KMS-11 (cell line): ENCODE results near the gene FAF2.

Source experiments
- H2AFZ ChIP-seq: fragments of 200-600 bp; sonication (generic); 2 replicates; pipeline ENCODE4 v1.6.1; 2016; ENCODE audit warnings: antibody characterized with exemption, mixed run types, low read depth
- H3K27ac ChIP-seq: fragments of 200-600 bp; sonication (generic); 2 replicates; pipeline ENCODE4 v1.6.1; 2016; ENCODE audit warnings: mild to moderate bottlenecking, mixed run types
- H3K27me3 ChIP-seq: fragments of 200-600 bp; sonication (generic); 2 replicates; pipeline ENCODE4 v1.6.1; 2017; ENCODE audit warnings: mild to moderate bottlenecking, low read depth, mixed run types, moderate library complexity; ENCODE audit not compliant: insufficient read depth
- H3K36me3 ChIP-seq: fragments of 200-600 bp; sonication (generic); 2 replicates; pipeline ENCODE4 v1.6.1; 2017; ENCODE audit warnings: mild to moderate bottlenecking, mixed run types; ENCODE audit not compliant: insufficient read depth
- H3K4me1 ChIP-seq: fragments of 200-600 bp; sonication (generic); 2 replicates; pipeline ENCODE4 v1.6.1; 2016; ENCODE audit warnings: mild to moderate bottlenecking, low read depth, mixed run types; ENCODE audit not compliant: poor library complexity, severe bottlenecking
- H3K4me2 ChIP-seq: fragments of 200-600 bp; sonication (generic); 2 replicates; pipeline ENCODE4 v1.7.0; 2016; ENCODE audit warnings: mild to moderate bottlenecking, mixed run types
- H3K4me3 ChIP-seq: fragments of 200-600 bp; sonication (generic); IDR thresholded peaks from 2 replicates; pipeline ENCODE4 v1.6.1; 2017; ENCODE audit warnings: low read depth, low read length, mixed read lengths; ENCODE audit not compliant: insufficient read depth
- H3K79me2 ChIP-seq: fragments of 200-600 bp; sonication (generic); 2 replicates; pipeline ENCODE4 v1.6.1; 2016; ENCODE audit warnings: low read depth, mixed run types; ENCODE audit not compliant: insufficient read depth
- H3K9ac ChIP-seq: fragments of 200-600 bp; sonication (generic); 2 replicates; pipeline ENCODE4 v1.6.1; 2016; ENCODE audit warnings: mild to moderate bottlenecking, mixed run types
- H4K20me1 ChIP-seq: fragments of 200-600 bp; sonication (generic); 2 replicates; pipeline ENCODE4 v1.6.1; 2016; ENCODE audit warnings: mild to moderate bottlenecking, mixed run types; ENCODE audit not compliant: insufficient read depth
- CTCF ChIP-seq: fragments of 200-600 bp; sonication (generic); conservative IDR thresholded peaks from 2 replicates; pipeline ENCODE4 v1.6.1; 2017; ENCODE audit warnings: low read depth, mild to moderate bottlenecking, antibody characterized with exemption, low read length, moderate library complexity, mixed read lengths

The FAF2 gene

DNA sequence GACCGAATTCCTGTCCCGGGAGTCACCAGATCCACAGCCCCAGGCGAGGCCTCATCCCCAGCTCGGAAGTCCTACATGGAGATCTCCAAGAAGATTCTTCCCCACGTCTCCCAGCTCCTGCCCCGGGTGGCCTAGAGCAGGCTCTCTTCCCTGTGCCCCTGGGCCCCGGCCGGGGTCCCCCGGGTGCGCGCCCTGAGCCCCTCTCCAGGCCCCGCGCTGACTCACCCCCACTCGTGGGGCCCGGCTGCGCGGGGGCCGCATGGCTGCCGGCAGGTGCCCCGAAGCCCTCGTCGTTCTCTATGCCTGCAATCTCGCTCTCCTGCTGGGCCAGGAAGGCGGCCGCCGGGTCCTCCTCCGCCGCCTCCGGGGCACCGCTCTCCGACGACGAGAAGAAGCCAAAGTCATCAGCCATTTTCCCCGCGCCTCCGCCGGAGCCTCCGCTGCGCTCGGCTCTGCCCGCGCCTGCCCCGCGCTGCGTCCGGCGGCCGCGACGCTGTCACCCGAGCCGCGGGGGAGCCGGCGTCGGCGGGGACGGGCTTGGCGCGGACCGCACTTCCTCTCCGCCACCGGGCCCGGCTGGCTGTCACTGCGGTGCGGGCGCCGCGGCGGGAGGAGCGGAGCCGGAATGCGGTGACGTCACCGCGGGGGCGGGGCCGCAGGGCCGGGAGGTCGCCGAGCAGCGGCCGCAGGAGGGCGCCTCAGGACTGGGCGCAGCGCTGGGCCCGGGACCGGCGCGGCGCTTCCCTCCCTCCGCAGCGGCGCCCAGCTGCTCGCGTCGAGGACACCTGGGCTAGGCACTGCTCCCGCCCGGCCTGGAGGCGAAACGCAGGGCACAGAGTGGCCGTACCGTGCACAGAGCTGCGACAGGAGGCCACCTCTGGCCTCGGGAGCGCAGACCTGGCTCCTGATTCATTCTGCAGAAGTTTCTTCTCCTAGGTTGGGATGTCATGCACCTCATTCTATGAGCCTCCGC is 31.9 kb upstream of the FAF2 start, which contains the start of gene CLTB:
Gene CLTB, minus strand, starts transcription at position 588 of the 973 bp plus-strand sequence. Its CDS starts 176 bp downstream, at position 412.
- peaks cover 18% of the 10 kb centered on the region for H3K79me2 ChIP-seq
- H3K9ac ChIP-seq = peak within 1 kb of the TSS; percentile 85
- H3K27ac ChIP-seq = peak within 1 kb of the TSS; percentile 55

DNA sequence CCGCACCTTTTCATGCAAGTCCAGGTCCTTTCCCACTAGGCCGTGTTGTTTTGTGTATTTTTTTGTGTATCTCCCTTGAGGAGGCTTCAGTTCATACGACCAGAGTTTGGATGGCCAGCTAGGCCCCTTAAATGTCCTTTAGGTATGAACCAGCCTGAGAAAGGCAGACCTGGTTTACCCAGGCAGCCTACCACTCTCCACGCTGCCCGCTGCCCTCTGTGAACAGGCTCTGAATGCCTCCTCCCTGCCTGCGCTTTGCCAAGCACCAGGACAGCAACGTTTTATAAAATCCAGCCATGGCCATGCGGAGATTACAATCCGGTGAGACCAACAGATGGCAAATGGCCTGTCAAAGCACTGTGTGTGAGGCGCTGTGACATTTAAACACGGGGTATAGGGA is 31.2 kb upstream of the FAF2 start:
- Histone ChIP-seq H3K4me2 (peak overlapping the region; percentile 54), H3K4me3 (no peak overlapping the region), H3K27ac (no peak overlapping the region), H3K9ac (no peak overlapping the region), H3K79me2 (peaks cover 18% of the 10 kb centered on the region), H4K20me1 (no peaks in the 10 kb centered on the region), H3K4me1 (peaks cover 17% of the 10 kb centered on the region), H3K36me3 (no peaks in the 10 kb centered on the region), H3K27me3 (no peaks in the 10 kb centered on the region), H2AFZ (peak overlapping the region; percentile 67)
- TF ChIP-seq CTCF = no peak

More for the DNA sequence above, 31.9 kb upstream of the FAF2 start, which contains the start of gene CLTB:
- peak within 1 kb of the TSS; percentile 88 for H3K4me2 ChIP-seq
- peaks cover 22% of the 10 kb centered on the region for H3K4me1 ChIP-seq
- peak within 1 kb of the TSS; percentile 67 for H2AFZ ChIP-seq
- 0 out of 2 replicates have a peak, but pooled peaks have one; percentile 18 for TF ChIP-seq CTCF
- no peaks in the 10 kb centered on the region for H4K20me1 ChIP-seq
- no peak within 1 kb of the TSS for H3K4me3 ChIP-seq
- H3K36me3 ChIP-seq = no peaks in the 10 kb centered on the region
- no peaks in the 10 kb centered on the region for H3K27me3 ChIP-seq

DNA sequence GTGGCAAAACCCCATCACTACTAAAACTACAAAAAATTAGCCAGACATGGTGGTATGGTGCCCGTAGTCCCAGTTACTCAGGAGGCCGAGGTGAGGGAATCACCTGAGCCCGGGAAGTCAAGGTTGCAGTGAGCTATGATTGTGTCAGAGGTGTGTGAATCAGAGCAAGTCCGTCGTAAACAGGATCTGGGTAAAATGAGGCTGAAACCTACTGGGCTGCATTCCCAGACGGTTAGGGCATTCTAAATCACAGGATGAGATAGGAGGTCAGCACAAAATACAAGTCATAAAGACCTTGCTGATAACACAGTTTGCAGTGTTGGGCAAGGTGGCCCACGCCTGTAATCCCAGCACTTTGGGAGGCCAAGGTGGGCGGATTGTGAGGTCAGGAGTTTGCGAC is 29.9 kb upstream of the FAF2 start:
- Histone ChIP-seq H3K79me2 (peaks cover 18% of the 10 kb centered on the region), H3K4me3 (no peak overlapping the region), H3K27me3 (no peaks in the 10 kb centered on the region), H3K36me3 (no peaks in the 10 kb centered on the region), H3K9ac (no peak overlapping the region), H3K4me1 (peaks cover 17% of the 10 kb centered on the region), H4K20me1 (no peaks in the 10 kb centered on the region), H2AFZ (no peak overlapping the region), H3K4me2 (no peak overlapping the region), H3K27ac (no peak overlapping the region)
- no peak for TF ChIP-seq CTCF

GRCh38 chr5:176420086-176420485 is 28.1 kb upstream of the FAF2 start:
- H2AFZ ChIP-seq = no peak overlapping the region
- H3K4me3 ChIP-seq = no peak overlapping the region
- H3K79me2 ChIP-seq = peaks cover 10% of the 10 kb centered on the region
- no peaks in the 10 kb centered on the region for H3K27me3 ChIP-seq
- no peak overlapping the region for H3K9ac ChIP-seq
- peaks cover 12% of the 10 kb centered on the region for H3K4me1 ChIP-seq
- no peak overlapping the region for H3K4me2 ChIP-seq
- H4K20me1 ChIP-seq = no peaks in the 10 kb centered on the region
- no peak for TF ChIP-seq CTCF
- H3K27ac ChIP-seq = no peak overlapping the region
- H3K36me3 ChIP-seq = no peaks in the 10 kb centered on the region
